ENCODE measurements around the gene CD164. TPM values are rescaled to one million over a fixed set of nuclear protein-coding genes. Genes with fewer than 3 reads are reported as not detected.
"Not testable (repeated sequence)": the region's sequence is repeated elsewhere in the genome, so short reads cannot be mapped to it uniquely, and the experiment has no call there.

The CD164 gene
- total RNA-seq, 2 experiments from 2014 or later, result 250 to 252 TPM

DNA sequence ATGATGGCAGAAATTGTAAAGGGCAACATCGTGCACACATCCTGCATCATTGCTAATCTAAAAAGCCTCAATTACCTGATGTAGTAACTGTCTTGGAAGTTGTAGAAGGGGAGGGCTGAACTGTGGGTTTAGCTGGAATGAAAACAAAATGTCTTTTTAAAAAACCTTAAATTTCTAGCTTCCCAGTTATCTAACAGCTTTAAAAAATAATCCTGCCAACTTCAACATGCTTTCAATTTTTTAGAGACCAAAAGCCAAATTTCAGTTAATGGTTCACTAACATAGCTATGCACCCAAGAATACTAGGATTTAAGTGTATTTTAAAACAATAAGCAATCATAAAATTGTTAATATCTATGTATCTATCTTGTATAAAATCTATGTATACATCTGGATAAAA lies 11.9 kb downstream of the CD164 start:
- H3K4me3 Mint-ChIP-seq, result no peak overlapping the region
- POLR2A ChIA-PET, result interaction anchor here (4.9 kb wide), 1 partner anchor 12 kb away, joined by 39 read pairs; the partner anchor contains the start of gene CD164
- no peaks in the 10 kb centered on the region for H3K9me3 Mint-ChIP-seq
- H3K27ac Mint-ChIP-seq, result no peak overlapping the region
- H3K36me3 Mint-ChIP-seq, result peaks cover 48% of the 10 kb centered on the region
- H3K27me3 Mint-ChIP-seq, result no peaks in the 10 kb centered on the region
- H3K4me1 Mint-ChIP-seq, result peaks cover 40% of the 10 kb centered on the region
- DNase-seq, result no peak
- ATAC-seq (ENCODE audit: low read depth), result no peak

- Mint-ChIP-seq H3K4me1 (peaks cover 37% of the 10 kb centered on the region), H3K9me3 (no peaks in the 10 kb centered on the region), H3K27me3 (no peaks in the 10 kb centered on the region), H3K36me3 (peaks cover 50% of the 10 kb centered on the region), H3K4me3 (no peak overlapping the region), H3K27ac (no peak overlapping the region)
- ATAC-seq (ENCODE audit: low read depth) (no peak), DNase-seq (no peak)
- POLR2A ChIA-PET, result interaction anchor here (4.9 kb wide), 1 partner anchor 13 kb away, joined by 39 read pairs; the partner anchor contains the start of gene CD164
Measured at GRCh38 chr6:109369728-109370127, 12.5 kb downstream of the CD164 start.

DNA sequence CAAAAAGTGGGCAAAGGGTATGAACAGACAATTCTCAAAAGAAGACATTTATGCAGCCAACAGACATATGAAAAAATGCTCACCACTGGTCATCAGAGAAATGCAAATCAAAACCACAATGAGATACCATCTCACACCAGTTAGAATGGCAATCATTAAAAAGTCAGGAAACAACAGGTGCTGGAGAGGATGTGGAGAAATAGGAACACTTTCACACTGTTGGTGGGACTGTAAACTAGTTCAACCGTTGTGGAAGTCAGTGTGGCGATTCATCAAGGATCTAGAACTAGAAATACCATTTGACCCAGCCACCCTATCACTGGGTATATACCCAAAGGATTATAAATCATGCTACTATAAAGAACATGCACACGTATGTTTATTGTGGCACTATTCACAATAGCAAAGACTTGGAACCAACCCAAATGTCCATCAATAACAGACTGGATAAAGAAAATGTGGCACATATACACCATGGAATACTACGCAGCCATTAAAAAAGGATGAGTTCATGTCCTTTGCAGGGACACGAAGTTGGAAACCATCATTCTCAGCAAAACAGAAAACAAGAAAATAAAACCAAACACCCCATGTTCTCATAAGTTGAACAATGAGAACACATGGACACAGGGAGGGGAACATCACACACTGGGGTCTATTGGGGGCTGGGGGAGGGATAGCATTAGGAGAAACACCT lies 17.7 kb downstream of the CD164 start:
- H3K36me3 Mint-ChIP-seq, result peaks cover 69% of the 10 kb centered on the region
- H3K27me3 Mint-ChIP-seq; H3K9me3 Mint-ChIP-seq; ATAC-seq (ENCODE audit: low read depth); POLR2A ChIA-PET; H3K27ac Mint-ChIP-seq; DNase-seq; H3K4me3 Mint-ChIP-seq: not testable (repeated sequence)
- H3K4me1 Mint-ChIP-seq, result peaks cover 20% of the 10 kb centered on the region

- peaks cover 7% of the 10 kb centered on the region for H3K9me3 Mint-ChIP-seq
- no peak for ATAC-seq (ENCODE audit: low read depth)
- H3K27ac Mint-ChIP-seq, result no peak overlapping the region
- no peak for DNase-seq
- peaks cover 20% of the 10 kb centered on the region for H3K4me1 Mint-ChIP-seq
- no peak overlapping the region for H3K4me3 Mint-ChIP-seq
- no peaks in the 10 kb centered on the region for H3K27me3 Mint-ChIP-seq
- peaks cover 75% of the 10 kb centered on the region for H3K36me3 Mint-ChIP-seq
- POLR2A ChIA-PET, result interaction anchor here (1.2 to 1.4 kb wide), 2 partner anchors 18 to 27 kb away, joined by 5 read pairs; partner anchors contain the start of gene CD164
Measured at GRCh38 chr6:109363753-109364152, 18.5 kb downstream of the CD164 start.

- Mint-ChIP-seq H3K9me3 (peaks cover 7% of the 10 kb centered on the region), H3K36me3 (peaks cover 84% of the 10 kb centered on the region), H3K4me3 (no peak overlapping the region), H3K4me1 (peaks cover 17% of the 10 kb centered on the region), H3K27ac (peak overlapping the region; percentile 42), H3K27me3 (no peaks in the 10 kb centered on the region)
- DNase-seq (no peak), ATAC-seq (ENCODE audit: low read depth) (no peak)
- POLR2A ChIA-PET, result interaction anchor here (0.6 to 1.9 kb wide), 7 partner anchors 10 to 152 kb away, joined by 3 to 6 read pairs (median 5); partner anchors contain the start of gene CD164
Measured at GRCh38 chr6:109362102-109362884, 20.0 kb downstream of the CD164 start.

DNA sequence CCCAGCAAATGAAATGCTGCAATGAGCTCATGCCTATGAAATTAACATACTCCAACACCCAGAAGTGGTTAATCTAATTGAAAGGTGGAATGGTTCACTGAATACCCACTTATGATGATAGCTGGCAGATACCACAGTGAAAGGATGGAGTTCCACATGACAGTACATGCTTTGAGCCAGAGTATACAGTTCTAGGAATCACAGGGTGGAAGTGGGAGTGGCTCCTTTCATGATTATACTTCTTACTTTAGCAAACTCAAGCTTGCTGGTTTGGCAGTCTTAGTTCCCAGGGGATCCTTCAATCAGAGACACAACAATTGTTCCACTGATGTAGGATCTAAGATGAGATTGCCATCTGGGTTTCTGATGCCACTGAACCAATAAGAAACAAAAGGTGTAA lies 21.5 kb downstream of the CD164 start:
- H3K4me1 Mint-ChIP-seq, result peaks cover 13% of the 10 kb centered on the region
- H3K4me3 Mint-ChIP-seq, result no peak overlapping the region
- ATAC-seq (ENCODE audit: low read depth) (no peak), DNase-seq (no peak)
- POLR2A ChIA-PET, result interaction anchor here (0.8 to 1.9 kb wide), 3 partner anchors 9 to 152 kb away, joined by 3 to 5 read pairs (median 3); no protein-coding TSS in a partner anchor
- H3K27me3 Mint-ChIP-seq, result no peaks in the 10 kb centered on the region
- peaks cover 89% of the 10 kb centered on the region for H3K36me3 Mint-ChIP-seq
- no peak overlapping the region for H3K27ac Mint-ChIP-seq
- H3K9me3 Mint-ChIP-seq, result peaks cover 13% of the 10 kb centered on the region

- peaks cover 13% of the 10 kb centered on the region for H3K4me1 Mint-ChIP-seq
- no peak for ATAC-seq (ENCODE audit: low read depth)
- no peak overlapping the region for H3K4me3 Mint-ChIP-seq
- H3K36me3 Mint-ChIP-seq, result peaks cover 94% of the 10 kb centered on the region
- POLR2A ChIA-PET, result no interaction called here
- H3K27ac Mint-ChIP-seq, result no peak overlapping the region
- no peak for DNase-seq
- H3K9me3 Mint-ChIP-seq, result peaks cover 13% of the 10 kb centered on the region
- no peaks in the 10 kb centered on the region for H3K27me3 Mint-ChIP-seq
Measured at GRCh38 chr6:109360281-109360680, 22.0 kb downstream of the CD164 start.

- Mint-ChIP-seq H3K4me1 (peaks cover 10% of the 10 kb centered on the region), H3K4me3 (no peak overlapping the region), H3K27ac (no peak overlapping the region), H3K9me3 (peaks cover 13% of the 10 kb centered on the region), H3K36me3 (peaks cover 87% of the 10 kb centered on the region), H3K27me3 (no peaks in the 10 kb centered on the region)
- ATAC-seq (ENCODE audit: low read depth), result no peak
- POLR2A ChIA-PET, result no interaction called here
- no peak for DNase-seq
Measured at GRCh38 chr6:109359248-109359647, 23.0 kb downstream of the CD164 start.

DNA sequence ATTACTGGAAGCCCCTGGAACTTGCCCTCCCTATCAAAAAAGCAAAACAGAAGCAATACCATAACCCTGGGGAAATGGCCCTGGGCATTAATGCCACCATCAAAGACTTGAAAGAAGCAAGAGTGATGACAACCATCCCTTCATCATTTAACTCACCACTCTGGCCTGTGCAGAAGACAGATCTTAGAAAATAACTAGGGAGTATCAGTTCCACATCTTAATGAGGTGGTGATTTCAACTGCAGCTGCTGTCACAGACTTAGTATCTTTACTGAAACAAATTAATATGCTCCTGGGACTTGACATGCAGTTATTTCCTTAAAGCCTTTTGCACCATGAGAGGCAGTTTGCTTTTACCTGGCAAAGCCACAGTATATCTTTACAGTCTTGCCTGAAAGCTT lies 24.1 kb downstream of the CD164 start:
- no peak overlapping the region for H3K4me3 Mint-ChIP-seq
- no peak for DNase-seq
- no peak for ATAC-seq (ENCODE audit: low read depth)
- no peak overlapping the region for H3K27ac Mint-ChIP-seq
- H3K9me3 Mint-ChIP-seq, result peaks cover 13% of the 10 kb centered on the region
- peaks cover 85% of the 10 kb centered on the region for H3K36me3 Mint-ChIP-seq
- POLR2A ChIA-PET, result no interaction called here
- H3K27me3 Mint-ChIP-seq, result no peaks in the 10 kb centered on the region
- peaks cover 6% of the 10 kb centered on the region for H3K4me1 Mint-ChIP-seq

DNA sequence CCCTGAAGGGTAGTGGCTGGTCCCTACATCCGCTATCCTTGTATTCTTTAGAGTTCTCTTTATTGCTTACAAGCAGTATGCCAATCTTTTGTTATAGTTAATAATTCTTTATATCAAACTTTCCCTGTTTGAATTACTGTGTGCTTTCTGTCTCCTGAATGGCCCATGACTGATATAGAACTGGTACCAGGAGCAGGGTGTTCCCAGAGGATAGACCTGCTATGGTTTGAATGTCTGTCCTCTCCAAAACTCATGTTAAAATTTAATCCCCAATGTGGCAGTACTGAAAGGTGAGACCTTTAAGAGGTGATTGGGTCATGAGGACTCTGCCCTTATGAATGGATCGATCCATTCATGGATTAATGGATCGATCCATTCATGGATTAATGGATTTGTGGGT lies 26.0 kb downstream of the CD164 start:
- H3K9me3 Mint-ChIP-seq, result peaks cover 7% of the 10 kb centered on the region
- DNase-seq (no peak), ATAC-seq (ENCODE audit: low read depth) (no peak)
- H3K36me3 Mint-ChIP-seq, result peaks cover 83% of the 10 kb centered on the region
- no peaks in the 10 kb centered on the region for H3K27me3 Mint-ChIP-seq
- POLR2A ChIA-PET, result interaction anchor here (0.6 kb wide), 1 partner anchor 190 kb away, joined by 3 read pairs; no protein-coding TSS in a partner anchor
- H3K27ac Mint-ChIP-seq, result no peak overlapping the region
- H3K4me1 Mint-ChIP-seq, result peaks cover 16% of the 10 kb centered on the region
- no peak overlapping the region for H3K4me3 Mint-ChIP-seq

GRCh38 chr6:109351231-109352130 lies 30.8 kb downstream of the CD164 start:
- DNase-seq (no peak), ATAC-seq (ENCODE audit: low read depth) (peak; percentile 31)
- Mint-ChIP-seq H3K9me3 (peaks cover 3% of the 10 kb centered on the region), H3K4me1 (peaks cover 12% of the 10 kb centered on the region), H3K27me3 (no peaks in the 10 kb centered on the region), H3K36me3 (peaks cover 43% of the 10 kb centered on the region), H3K4me3 (no peak overlapping the region), H3K27ac (peak overlapping the region; percentile 59)
- POLR2A ChIA-PET, result interaction anchor here (0.6 to 1.6 kb wide), 2 partner anchors 10 to 763 kb away, joined by 4 to 5 read pairs; no protein-coding TSS in a partner anchor

- Mint-ChIP-seq H3K27me3 (no peaks in the 10 kb centered on the region), H3K4me1 (peaks cover 12% of the 10 kb centered on the region), H3K9me3 (no peaks in the 10 kb centered on the region), H3K36me3 (peaks cover 30% of the 10 kb centered on the region), H3K4me3 (no peak overlapping the region), H3K27ac (no peak overlapping the region)
- ATAC-seq (ENCODE audit: low read depth), result no peak
- POLR2A ChIA-PET, result no interaction called here
- no peak for DNase-seq
Measured at GRCh38 chr6:109349419-109349987, 32.8 kb downstream of the CD164 start.
